ENCODE measurements around the gene CCDC137. TPM values are rescaled to one million over a fixed set of nuclear protein-coding genes. Genes with fewer than 3 reads are reported as not detected.

Gene CCDC137
- total and polyA plus RNA-seq, 2 of the 13 experiments (the other 11 are each of a cell fraction or from before 2014, with no cell fraction given): 14.6 to 39.1 TPM

- peak; percentile 8; the same call in 1 of the 2 replicates for TF ChIP-seq AFF4 (CRISPR knock-in tag; IDR thresholded peaks at IDR 0.05)
- peak; percentile 18 for TF ChIP-seq POLR2G (IDR thresholded peaks at IDR 0.05; ENCODE audit: low read depth, low read length)
- TF ChIP-seq, protein P1, sequence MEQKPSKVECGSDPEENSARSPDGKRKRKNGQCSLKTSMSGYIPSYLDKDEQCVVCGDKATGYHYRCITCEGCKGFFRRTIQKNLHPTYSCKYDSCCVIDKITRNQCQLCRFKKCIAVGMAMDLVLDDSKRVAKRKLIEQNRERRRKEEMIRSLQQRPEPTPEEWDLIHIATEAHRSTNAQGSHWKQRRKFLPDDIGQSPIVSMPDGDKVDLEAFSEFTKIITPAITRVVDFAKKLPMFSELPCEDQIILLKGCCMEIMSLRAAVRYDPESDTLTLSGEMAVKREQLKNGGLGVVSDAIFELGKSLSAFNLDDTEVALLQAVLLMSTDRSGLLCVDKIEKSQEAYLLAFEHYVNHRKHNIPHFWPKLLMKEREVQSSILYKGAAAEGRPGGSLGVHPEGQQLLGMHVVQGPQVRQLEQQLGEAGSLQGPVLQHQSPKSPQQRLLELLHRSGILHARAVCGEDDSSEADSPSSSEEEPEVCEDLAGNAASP (CRISPR knock-in tag; IDR thresholded peaks at IDR 0.05; ENCODE audit: borderline replicate concordance): no peak
- no peak for TF ChIP-seq ZNF576 (CRISPR knock-in tag; IDR thresholded peaks at IDR 0.05)
- TF ChIP-seq RBFOX2 (IDR thresholded peaks at IDR 0.05; ENCODE audit: low read depth, low read length): peak; percentile 77
- 0 out of 2 replicates have a peak, but pooled peaks have one; percentile 15 for TF ChIP-seq SP2 (CRISPR knock-in tag; IDR thresholded peaks at IDR 0.05)
- TF ChIP-seq AGO2 (optimal IDR thresholded peaks at IDR 0.05; ENCODE audit: low read depth, low read length): peak; percentile 76
- TF ChIP-seq PAF1 (CRISPR knock-in tag; IDR thresholded peaks at IDR 0.05): peak; percentile 49; the same call in 1 of the 2 replicates
- no peak for TF ChIP-seq IRF1 (CRISPR knock-in tag; IDR thresholded peaks at IDR 0.05; ENCODE audit: low read depth)
Observed at GRCh38 chr17:81707725-81708646, 41.4 kb downstream of the CCDC137 start (continued).
